ENCODE measurements around the gene SH3BGRL3.

SH3BGRL3 gene

DNA sequence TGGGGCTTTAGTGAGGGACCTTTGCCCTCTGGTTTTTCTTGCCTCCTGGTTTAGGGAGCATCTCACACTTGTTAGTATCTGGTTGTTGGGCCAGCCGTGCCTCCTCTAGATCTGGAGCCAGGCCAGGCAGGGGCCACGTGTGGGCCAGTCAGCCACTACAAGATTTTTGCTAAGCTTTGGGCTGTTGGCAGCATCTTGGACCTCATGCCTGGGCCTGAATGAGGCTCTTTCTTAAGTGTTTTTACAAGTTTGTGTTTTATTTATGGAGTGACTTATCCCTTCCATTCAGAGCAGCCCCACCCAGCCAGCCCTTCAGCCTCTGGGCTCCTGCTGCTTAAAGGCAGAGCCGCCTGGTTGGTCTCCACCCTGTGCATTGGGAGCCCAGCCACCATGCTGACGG lies 1.6 kb upstream of the SH3BGRL3 start:
- DNase-seq, result no peak

- DNase-seq, result peak; percentile 48
Observed at GRCh38 chr1:26278724-26279455, 996 bp upstream of the SH3BGRL3 start.

DNA sequence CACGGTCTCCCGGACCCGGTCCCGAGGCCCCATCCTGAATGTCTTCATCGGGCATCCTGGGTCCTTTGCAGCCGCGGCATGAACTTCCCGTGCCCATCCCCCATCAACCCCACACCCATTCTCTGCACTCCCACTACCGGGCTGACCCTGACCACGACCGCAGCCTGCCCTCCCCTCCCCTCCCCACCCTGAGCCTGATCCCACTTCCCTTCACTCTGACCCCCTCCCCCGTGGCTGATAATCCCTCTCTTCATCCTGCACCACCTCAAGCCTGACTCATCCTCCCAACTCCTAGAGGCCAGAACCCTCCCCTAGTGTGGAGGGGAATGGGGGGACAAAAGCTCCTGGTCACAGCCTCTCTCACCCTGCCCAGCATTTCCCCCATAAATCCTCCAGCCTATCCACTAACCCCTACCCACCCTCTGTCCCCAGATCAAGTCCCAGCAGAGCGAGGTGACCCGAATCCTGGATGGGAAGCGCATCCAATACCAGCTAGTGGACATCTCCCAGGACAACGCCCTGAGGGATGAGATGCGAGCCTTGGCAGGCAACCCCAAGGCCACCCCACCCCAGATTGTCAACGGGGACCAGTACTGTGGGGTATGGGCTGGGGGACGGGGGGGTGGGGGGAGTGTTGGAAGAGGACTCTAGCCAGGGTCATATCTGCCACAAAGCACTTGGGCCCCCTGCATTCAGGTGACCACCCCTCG lies 602 bp downstream of the SH3BGRL3 start:
- peak; percentile 46 for DNase-seq

DNA sequence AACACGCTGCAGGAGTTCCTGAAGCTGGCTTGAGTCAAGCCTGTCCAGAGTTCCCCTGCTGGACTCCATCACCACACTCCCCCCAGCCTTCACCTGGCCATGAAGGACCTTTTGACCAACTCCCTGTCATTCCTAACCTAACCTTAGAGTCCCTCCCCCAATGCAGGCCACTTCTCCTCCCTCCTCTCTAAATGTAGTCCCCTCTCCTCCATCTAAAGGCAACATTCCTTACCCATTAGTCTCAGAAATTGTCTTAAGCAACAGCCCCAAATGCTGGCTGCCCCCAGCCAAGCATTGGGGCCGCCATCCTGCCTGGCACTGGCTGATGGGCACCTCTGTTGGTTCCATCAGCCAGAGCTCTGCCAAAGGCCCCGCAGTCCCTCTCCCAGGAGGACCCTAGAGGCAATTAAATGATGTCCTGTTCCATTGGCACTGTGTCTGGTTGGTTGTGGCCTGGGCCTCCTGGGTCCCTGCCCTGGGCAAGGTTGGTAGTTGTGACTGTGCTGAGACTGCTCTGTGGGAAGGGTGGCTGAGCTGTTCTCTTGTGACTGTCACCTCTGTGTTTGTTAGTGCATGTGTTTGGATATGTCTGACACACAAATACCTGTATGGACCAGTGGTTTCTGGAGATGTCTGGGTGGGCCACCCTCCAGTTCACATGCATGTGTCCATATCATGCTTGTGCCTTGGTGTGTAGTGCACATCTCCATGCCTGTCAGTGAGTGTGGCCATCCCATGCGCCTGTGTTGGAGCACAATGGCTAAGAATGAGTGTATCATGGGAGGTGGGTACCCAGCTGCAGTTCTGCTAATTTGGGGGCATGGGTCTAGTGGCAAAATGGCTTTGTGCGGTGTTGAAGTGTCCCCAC lies 1.4 kb downstream of the SH3BGRL3 start:
- DNase-seq, result no peak

- no peak for DNase-seq
Observed at GRCh38 chr1:26281971-26282370, 2.1 kb downstream of the SH3BGRL3 start.

DNA sequence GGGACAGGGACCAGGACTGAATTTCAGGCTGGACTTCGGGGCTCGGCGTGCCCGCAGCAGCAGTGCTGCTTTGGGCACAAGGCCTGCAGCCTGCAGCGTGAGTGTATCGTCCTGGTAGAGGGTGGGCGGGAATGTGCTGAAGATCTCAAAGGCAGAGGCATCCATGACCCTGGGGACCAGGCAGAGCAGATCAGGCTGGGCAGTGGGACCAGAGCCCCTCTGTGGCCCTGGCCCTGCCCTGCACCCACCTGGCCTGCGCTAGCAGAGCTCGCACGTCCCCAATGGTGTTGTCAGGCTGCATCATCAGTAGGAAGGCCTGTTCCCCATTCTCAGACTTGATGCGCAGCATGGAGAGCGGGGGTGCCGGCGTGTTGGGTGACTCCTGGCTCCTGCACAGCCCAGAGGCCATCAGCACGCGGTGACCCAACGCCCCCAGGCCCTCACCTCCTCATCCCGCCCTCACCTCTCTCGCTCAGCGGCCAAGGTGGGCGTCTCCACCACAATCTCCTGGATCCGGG lies 2.6 kb downstream of the SH3BGRL3 start:
- DNase-seq, result no peak

GRCh38 chr1:26283279-26283853 lies 3.5 kb downstream of the SH3BGRL3 start:
- no peak for DNase-seq

- no peak for DNase-seq
Observed at GRCh38 chr1:26283871-26284596, 4.1 kb downstream of the SH3BGRL3 start.

DNA sequence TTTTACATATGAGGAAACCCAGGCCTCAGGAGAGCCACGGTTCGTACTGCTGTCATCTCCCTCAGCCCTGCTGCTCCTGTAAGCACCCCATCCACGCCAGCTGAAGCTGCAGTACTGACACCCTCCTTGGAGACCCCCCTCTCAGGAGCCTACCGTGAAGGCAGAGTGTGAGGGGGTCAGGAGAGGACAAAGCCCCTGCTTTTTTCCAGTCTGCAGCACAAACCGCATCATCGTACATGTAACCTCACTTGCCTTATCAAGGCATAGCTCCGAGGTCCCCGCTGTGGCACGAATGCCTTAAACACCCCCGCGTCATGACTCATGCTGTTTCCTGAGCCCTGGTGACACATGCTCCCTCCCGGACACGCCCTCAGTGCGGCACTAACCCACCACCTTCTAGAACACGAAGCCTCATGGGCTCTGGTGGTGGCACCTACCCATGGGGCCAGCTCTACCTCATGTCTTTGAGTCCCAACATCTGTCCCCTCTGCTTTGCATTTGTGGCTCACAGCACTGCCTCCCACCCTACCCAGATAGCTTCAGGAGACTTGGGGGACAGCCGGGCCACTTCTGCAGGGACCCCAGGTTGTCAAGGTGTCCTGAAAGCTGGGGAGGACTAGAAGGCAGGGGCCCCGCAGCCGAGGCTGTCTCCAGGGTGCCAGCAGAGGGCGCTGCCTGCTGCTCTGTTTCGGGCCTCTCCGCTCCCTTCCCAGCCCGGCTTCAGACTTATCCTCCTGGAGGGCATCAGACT lies 4.9 kb downstream of the SH3BGRL3 start:
- peak; percentile 82 for DNase-seq

GRCh38 chr1:26285366-26286063 lies 5.6 kb downstream of the SH3BGRL3 start:
- no peak for DNase-seq

- no peak for DNase-seq
Observed at GRCh38 chr1:26286064-26286416, 6.2 kb downstream of the SH3BGRL3 start.

DNA sequence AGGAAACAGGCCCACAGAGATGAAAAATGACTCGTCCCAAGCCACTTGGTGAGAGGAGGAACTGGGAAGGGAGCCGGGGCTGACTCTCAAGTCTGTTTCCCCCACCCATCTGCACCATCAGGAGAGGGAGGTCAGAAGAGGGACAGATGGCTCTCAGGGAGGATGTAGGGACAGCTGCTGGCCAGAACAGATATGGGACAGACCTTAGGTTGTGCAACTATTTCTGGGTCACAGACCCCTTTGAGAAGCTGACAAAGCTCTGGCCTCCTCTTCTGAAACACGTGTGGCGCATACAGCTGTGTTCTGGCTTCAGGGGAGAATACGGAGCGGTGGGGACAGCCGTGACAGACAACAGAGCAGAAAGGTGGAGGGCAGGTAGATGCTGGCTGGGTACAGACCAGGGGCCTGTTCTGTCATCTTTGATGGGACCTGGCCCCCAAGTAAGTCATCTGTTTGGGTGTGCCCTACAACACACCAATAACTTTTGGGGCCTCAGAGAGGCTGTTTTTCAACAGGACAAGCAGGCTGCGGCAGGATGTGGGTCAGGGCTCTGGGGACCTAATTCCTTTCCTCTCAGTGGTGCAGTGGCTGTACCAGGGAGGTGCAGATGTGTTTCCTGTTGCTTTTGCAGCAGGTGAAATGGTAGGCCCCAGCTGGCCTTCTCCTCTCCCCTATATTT lies 7.3 kb downstream of the SH3BGRL3 start:
- DNase-seq, result no peak

DNA sequence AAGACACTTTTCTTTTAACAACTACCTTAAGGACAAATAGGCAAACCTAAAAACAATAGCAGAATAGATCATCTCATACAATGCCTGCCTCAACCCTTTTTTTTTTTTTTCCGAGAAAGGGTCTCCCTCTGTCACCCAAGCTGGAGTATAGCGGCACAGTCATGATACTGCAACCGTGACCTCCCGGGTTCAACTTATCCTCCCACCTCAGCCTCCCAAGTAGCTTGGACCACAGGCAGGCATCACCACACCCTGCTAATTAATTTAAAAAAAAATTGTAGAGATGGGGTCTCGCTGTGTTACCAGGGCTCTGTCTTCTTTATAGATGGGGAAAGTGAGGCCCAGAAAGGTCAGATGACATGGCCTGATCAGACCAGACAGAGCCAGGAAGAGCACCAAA lies 7.9 kb downstream of the SH3BGRL3 start:
- DNase-seq, result no peak

GRCh38 chr1:26288311-26288941 lies 8.5 kb downstream of the SH3BGRL3 start:
- DNase-seq, result no peak

DNA sequence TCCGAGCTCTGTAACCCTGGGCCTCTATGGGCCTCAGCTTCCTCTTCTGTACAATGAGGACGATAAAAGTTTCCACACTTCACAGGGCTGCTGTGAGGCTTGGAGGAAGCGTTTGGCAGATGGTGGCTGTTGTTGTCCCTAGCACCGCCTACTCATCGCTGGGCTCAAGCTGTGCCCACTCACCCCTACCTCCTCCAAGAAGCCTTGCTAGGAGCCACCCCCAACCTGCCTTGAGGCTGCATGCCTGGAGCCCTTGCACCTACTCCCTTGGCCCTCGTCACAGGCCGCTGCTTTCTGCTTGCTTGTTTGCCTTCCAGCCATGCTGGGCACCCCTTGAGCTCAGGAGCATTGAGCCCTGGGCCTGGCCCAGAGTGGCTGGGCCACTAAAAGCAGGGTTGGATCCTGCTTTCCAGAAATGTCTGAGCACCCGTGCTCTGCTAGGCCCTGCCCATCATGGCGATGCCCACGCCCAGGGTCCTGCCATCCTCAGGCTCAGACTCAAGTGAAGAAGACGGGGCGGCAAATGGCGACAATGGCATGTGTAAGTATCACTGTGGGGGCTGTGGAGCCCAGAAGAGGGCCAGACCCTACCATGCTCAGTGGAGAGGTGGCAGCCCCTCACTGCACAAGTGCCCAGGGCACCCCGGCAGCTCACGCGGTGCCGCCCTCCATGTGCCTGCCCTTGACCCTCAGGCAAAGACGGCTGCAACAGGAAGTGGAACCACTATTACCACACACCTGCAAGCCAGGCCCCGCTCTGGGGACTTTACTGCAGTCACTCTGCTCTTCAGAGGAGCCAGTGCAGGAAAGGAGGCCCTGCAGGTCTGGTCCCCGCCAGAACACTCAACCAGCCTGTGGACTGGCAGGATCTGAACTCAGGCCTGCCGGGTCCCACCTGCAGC lies 9.5 kb downstream of the SH3BGRL3 start:
- no peak for DNase-seq

DNA sequence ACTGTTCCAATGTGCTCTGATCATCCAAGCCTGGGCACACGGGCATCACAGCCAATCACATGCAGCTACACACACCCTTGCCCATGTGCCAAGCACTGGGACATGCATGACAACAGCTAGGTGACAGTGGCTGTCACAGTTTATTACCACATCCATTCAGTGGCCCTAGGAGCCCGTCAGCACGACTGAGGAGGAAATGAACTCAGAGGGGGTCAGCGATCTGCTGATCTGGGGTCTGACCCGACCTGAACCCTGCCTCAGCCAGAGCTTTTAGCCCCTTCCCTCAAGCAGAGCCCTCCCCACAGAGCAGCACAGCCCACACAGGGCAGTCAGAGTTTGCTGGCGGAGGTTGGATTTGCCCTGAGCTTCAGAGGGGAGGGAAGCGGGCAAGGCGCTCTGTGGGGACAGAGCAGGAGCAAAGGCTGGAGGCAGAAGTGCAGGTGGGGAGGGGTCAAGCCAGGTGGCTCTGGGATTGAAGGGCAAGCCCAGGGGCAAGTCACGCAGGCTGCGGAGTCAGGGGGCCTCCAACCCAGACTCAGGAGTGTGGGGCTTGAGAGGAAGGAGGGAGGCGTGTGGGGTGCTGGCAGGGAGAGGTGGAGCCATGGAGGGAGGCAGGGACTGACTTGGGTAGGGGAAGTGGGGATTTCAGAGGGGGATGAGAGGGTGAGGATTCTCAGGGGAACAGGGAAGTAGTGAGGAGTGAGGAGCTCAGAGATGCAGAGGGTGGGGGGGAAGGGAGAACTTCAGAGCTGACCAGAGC lies 10.4 kb downstream of the SH3BGRL3 start:
- DNase-seq, result no peak

- no peak for DNase-seq
Observed at GRCh38 chr1:26290882-26291261, 11.0 kb downstream of the SH3BGRL3 start.

- no peak for DNase-seq
Observed at GRCh38 chr1:26291433-26291832, 11.5 kb downstream of the SH3BGRL3 start.
